HuH-7 (cell line): ENCODE data around the gene RAD51C.
A peak's percentile ranks its signal among the peaks of the same experiment; 100 is the strongest.
"Not testable (repeated sequence)": the region's sequence is repeated elsewhere in the genome, so short reads cannot be mapped to it uniquely, and the experiment has no call there.

Experiments used
- DNase-seq: peaks from one replicate; pipeline ENCODE4 v3.0.0; 2011; ENCODE audit warnings: low spot score

The RAD51C gene

GRCh38 chr17:58692239-58693055, at the start of gene RAD51C:
RAD51C (plus strand) TSS chr17:58692602; CDS start chr17:58692644, 42 bp downstream.
- peak; percentile 88 for DNase-seq

- DNase-seq, result no peak
Measured at GRCh38 chr17:58643147-58643546, 49.3 kb upstream of the RAD51C start.

- no peak for DNase-seq
Measured at GRCh38 chr17:58648236-58648635, 44.2 kb upstream of the RAD51C start.

GRCh38 chr17:58657962-58658803, 34.2 kb upstream of the RAD51C start:
- DNase-seq, result not testable (repeated sequence)

GRCh38 chr17:58658804-58659713, 33.3 kb upstream of the RAD51C start:
- peak; percentile 70 for DNase-seq

- not testable (repeated sequence) for DNase-seq
Measured at GRCh38 chr17:58659714-58660084, 32.7 kb upstream of the RAD51C start.

GRCh38 chr17:58660621-58661020, 31.8 kb upstream of the RAD51C start:
- DNase-seq, result no peak

GRCh38 chr17:58661499-58661898, 30.9 kb upstream of the RAD51C start:
- no peak for DNase-seq

GRCh38 chr17:58664302-58664701, 28.1 kb upstream of the RAD51C start:
- DNase-seq, result no peak

- no peak for DNase-seq
Measured at GRCh38 chr17:58665946-58666857, 26.2 kb upstream of the RAD51C start.

- DNase-seq, result no peak
Measured at GRCh38 chr17:58666858-58667267, 25.5 kb upstream of the RAD51C start.

- no peak for DNase-seq
Measured at GRCh38 chr17:58667934-58668597, 24.3 kb upstream of the RAD51C start.

GRCh38 chr17:58668598-58668935, 23.8 kb upstream of the RAD51C start:
- DNase-seq, result no peak

GRCh38 chr17:58669853-58670252, 22.5 kb upstream of the RAD51C start:
- no peak for DNase-seq

- DNase-seq, result no peak
Measured at GRCh38 chr17:58671969-58672368, 20.4 kb upstream of the RAD51C start.

- DNase-seq, result no peak
Measured at GRCh38 chr17:58677194-58677880, 15.1 kb upstream of the RAD51C start.

- DNase-seq, result not testable (repeated sequence)
Measured at GRCh38 chr17:58678287-58678686, 14.1 kb upstream of the RAD51C start.

GRCh38 chr17:58679263-58680037, 13.0 kb upstream of the RAD51C start:
- no peak for DNase-seq

- DNase-seq, result no peak
Measured at GRCh38 chr17:58680038-58680369, 12.4 kb upstream of the RAD51C start.
